ENCODE results near the gene PIK3CA.

The PIK3CA gene

GRCh38 chr3:179184826-179185225 is 36.7 kb downstream of the PIK3CA start:
- DNase-seq (ENCODE audit: extremely low spot score), result no peak
- no peak for TF ChIP-seq CTCF (IDR thresholded peaks at IDR 0.05; ENCODE audit: control extremely low read depth, extremely low read depth, low read depth, missing control alignments)
- POLR2A ChIA-PET, result no interaction called here
- CTCF ChIA-PET, result interaction anchor here (0.8 to 4.0 kb wide), 12 partner anchors 9 to 131 kb away, joined by 3 to 25 read pairs (median 4); no protein-coding TSS in a partner anchor

- no peak for DNase-seq (ENCODE audit: extremely low spot score)
- POLR2A ChIA-PET, result no interaction called here
- TF ChIP-seq CTCF (IDR thresholded peaks at IDR 0.05; ENCODE audit: control extremely low read depth, extremely low read depth, low read depth, missing control alignments), result no peak
- CTCF ChIA-PET, result interaction anchor here (1.2 to 4.0 kb wide), 5 partner anchors 9 to 171 kb away, joined by 3 to 25 read pairs (median 6); no protein-coding TSS in a partner anchor
Observed at GRCh38 chr3:179186426-179186825, 38.3 kb downstream of the PIK3CA start.

- CTCF ChIA-PET, result interaction anchor here (0.9 kb wide), 1 partner anchor 8 kb away, joined by 3 read pairs; no protein-coding TSS in a partner anchor
- POLR2A ChIA-PET, result no interaction called here
- TF ChIP-seq CTCF (IDR thresholded peaks at IDR 0.05; ENCODE audit: control extremely low read depth, extremely low read depth, low read depth, missing control alignments), result no peak
- no peak for DNase-seq (ENCODE audit: extremely low spot score)
Observed at GRCh38 chr3:179189759-179190158, 41.6 kb downstream of the PIK3CA start.

GRCh38 chr3:179190581-179190980 is 42.4 kb downstream of the PIK3CA start:
- CTCF ChIA-PET, result interaction anchor here (1.0 to 1.9 kb wide), 2 partner anchors 8 to 32 kb away, joined by 3 to 7 read pairs; no protein-coding TSS in a partner anchor
- POLR2A ChIA-PET, result no interaction called here
- no peak for TF ChIP-seq CTCF (IDR thresholded peaks at IDR 0.05; ENCODE audit: control extremely low read depth, extremely low read depth, low read depth, missing control alignments)
- DNase-seq (ENCODE audit: extremely low spot score), result no peak

- DNase-seq (ENCODE audit: extremely low spot score), result no peak
- TF ChIP-seq CTCF (IDR thresholded peaks at IDR 0.05; ENCODE audit: control extremely low read depth, extremely low read depth, low read depth, missing control alignments), result no peak
- POLR2A ChIA-PET, result no interaction called here
- CTCF ChIA-PET, result interaction anchor here (1.0 to 1.9 kb wide), 2 partner anchors 10 to 45 kb away, joined by 5 to 7 read pairs; partner anchors contain the start of gene PIK3CA
Observed at GRCh38 chr3:179192542-179192941, 44.4 kb downstream of the PIK3CA start.

- no peak for TF ChIP-seq CTCF (IDR thresholded peaks at IDR 0.05; ENCODE audit: control extremely low read depth, extremely low read depth, low read depth, missing control alignments)
- no peak for DNase-seq (ENCODE audit: extremely low spot score)
- CTCF ChIA-PET, result interaction anchor here (1.0 to 4.3 kb wide), 3 partner anchors 9 to 28 kb away, joined by 3 to 25 read pairs (median 3); no protein-coding TSS in a partner anchor
- POLR2A ChIA-PET, result interaction anchor here (0.7 kb wide), 1 partner anchor 127 kb away, joined by 9 read pairs; no protein-coding TSS in a partner anchor
Observed at GRCh38 chr3:179194931-179195330, 46.8 kb downstream of the PIK3CA start.

All from GM10248 (cell line).